Measurements from ENCODE around the gene FICD. TPM values are rescaled to one million over a fixed set of nuclear protein-coding genes. Genes with fewer than 3 reads are reported as not detected.
A peak's percentile ranks its signal among the peaks of the same experiment; 100 is the strongest.

FICD gene
- 10 to 100 TPM in 2 of 4 donors, 1 to 10 TPM in 2; 4.1 to 11.6 (median 8.6) TPM for total RNA-seq

GRCh38 chr12:108514973-108515814, at the start of gene FICD:
FICD (plus strand) TSS chr12:108515277; CDS start chr12:108516973, 1,696 bp downstream.
- DNase-seq, result peak; percentile 100
- H3K27me3 ChIP-seq, result no peaks in the 10 kb centered on the region
- peak within 1 kb of the TSS; percentile 56 to 85 (median 79) for H3K27ac ChIP-seq
- peaks cover 0 to 11% (median 7%) of the 10 kb centered on the region in 4 donors for H3K4me1 ChIP-seq
- no peaks in the 10 kb centered on the region for H3K9me3 ChIP-seq
- H3K4me3 ChIP-seq, result peak within 1 kb of the TSS; percentile 51 to 99 (median 91)
- TF ChIP-seq POLR2A (IDR thresholded peaks at IDR 0.05) (peak; percentile 27 to 34), CTCF (IDR thresholded peaks at IDR 0.05) (no peak)
- peaks cover 0 to 24% (median 0%) of the 10 kb centered on the region in 3 donors for H3K36me3 ChIP-seq

- Histone ChIP-seq H3K4me1 (no peaks in the 10 kb centered on the region), H3K27me3 (no peaks in the 10 kb centered on the region), H3K27ac (no peak overlapping the region), H3K4me3 (no peak overlapping the region), H3K9me3 (no peaks in the 10 kb centered on the region), H3K36me3 (no peaks in the 10 kb centered on the region)
- no peak for TF ChIP-seq POLR2A (IDR thresholded peaks at IDR 0.05)
- no peak for TF ChIP-seq CTCF (IDR thresholded peaks at IDR 0.05)
- no peak for DNase-seq
These were observed 49.7 kb upstream of the FICD start for GRCh38 chr12:108465417-108465816.

GRCh38 chr12:108468196-108468968, 46.7 kb upstream of the FICD start:
- TF ChIP-seq CTCF (IDR thresholded peaks at IDR 0.05) (no peak), POLR2A (IDR thresholded peaks at IDR 0.05) (no peak)
- DNase-seq, result no peak

GRCh38 chr12:108473400-108474055, 41.5 kb upstream of the FICD start:
- no peak for TF ChIP-seq CTCF (IDR thresholded peaks at IDR 0.05)
- no peak for TF ChIP-seq POLR2A (IDR thresholded peaks at IDR 0.05)
- no peak for DNase-seq
- no peaks in the 10 kb centered on the region for H3K36me3 ChIP-seq
- no peak overlapping the region for H3K27ac ChIP-seq
- no peaks in the 10 kb centered on the region for H3K9me3 ChIP-seq
- H3K4me1 ChIP-seq, result no peaks in the 10 kb centered on the region
- H3K27me3 ChIP-seq, result no peaks in the 10 kb centered on the region
- no peak overlapping the region for H3K4me3 ChIP-seq

More at GRCh38 chr12:108468196-108468968, 46.7 kb upstream of the FICD start:
- H3K4me3 ChIP-seq, result no peak overlapping the region
- no peak overlapping the region for H3K27ac ChIP-seq
- H3K9me3 ChIP-seq, result no peaks in the 10 kb centered on the region
- no peaks in the 10 kb centered on the region for H3K4me1 ChIP-seq
- no peaks in the 10 kb centered on the region for H3K36me3 ChIP-seq
- no peaks in the 10 kb centered on the region for H3K27me3 ChIP-seq

- no peak overlapping the region for H3K27ac ChIP-seq
- no peaks in the 10 kb centered on the region for H3K36me3 ChIP-seq
- no peak overlapping the region for H3K4me3 ChIP-seq
- H3K9me3 ChIP-seq, result no peaks in the 10 kb centered on the region
- H3K27me3 ChIP-seq, result no peaks in the 10 kb centered on the region
- TF ChIP-seq CTCF (IDR thresholded peaks at IDR 0.05), result no peak
- no peak for TF ChIP-seq POLR2A (IDR thresholded peaks at IDR 0.05)
- no peaks in the 10 kb centered on the region for H3K4me1 ChIP-seq
- DNase-seq, result no peak
These were observed 39.7 kb upstream of the FICD start for GRCh38 chr12:108475396-108475795.
